Stimulated activated CD4-positive, alpha-beta T cell treated with anti-CD3 and anti-CD28 coated beads, TNF-alpha, amount 100 ng/mL, for 24 hours (primary cell): Measurements from ENCODE around the gene MED31.
"Not testable (repeated sequence)": the region's sequence is repeated elsewhere in the genome, so short reads cannot be mapped to it uniquely, and the experiment has no call there.

Source experiments
- DNase-seq, 3 experiments: peaks; one replicate each; pipeline ENCODE4 v3.0.0-alpha.2; 2020; ENCODE audit warnings: low read depth in 3 of 3

Gene MED31

GRCh38 chr17:6677158-6677831 is 25.9 kb upstream of the MED31 start:
- no peak for DNase-seq

GRCh38 chr17:6676802-6677157 is 25.4 kb upstream of the MED31 start:
- no peak for DNase-seq

- no peak for DNase-seq
Measured at GRCh38 chr17:6675201-6675825, 23.9 kb upstream of the MED31 start.

- DNase-seq = no peak
Measured at GRCh38 chr17:6674586-6674985, 23.2 kb upstream of the MED31 start.

GRCh38 chr17:6671431-6671830 is 20.0 kb upstream of the MED31 start:
- DNase-seq = no peak

- DNase-seq = no peak
Measured at GRCh38 chr17:6670999-6671398, 19.6 kb upstream of the MED31 start.

- no peak for DNase-seq
Measured at GRCh38 chr17:6670571-6670970, 19.2 kb upstream of the MED31 start.

GRCh38 chr17:6669479-6670212 is 18.2 kb upstream of the MED31 start:
- DNase-seq = no peak

GRCh38 chr17:6668727-6669425 is 17.5 kb upstream of the MED31 start:
- no peak for DNase-seq

- DNase-seq = no peak
Measured at GRCh38 chr17:6668219-6668618, 16.8 kb upstream of the MED31 start.

GRCh38 chr17:6667516-6667915 is 16.1 kb upstream of the MED31 start:
- no peak for DNase-seq

- DNase-seq = no peak
Measured at GRCh38 chr17:6666557-6666956, 15.2 kb upstream of the MED31 start.

- peak in 1 of 3 experiments; percentile 37 for DNase-seq
Measured at GRCh38 chr17:6666077-6666521, 14.7 kb upstream of the MED31 start.

- not testable (repeated sequence) for DNase-seq
Measured at GRCh38 chr17:6663200-6663599, 11.8 kb upstream of the MED31 start.

- DNase-seq = no peak
Measured at GRCh38 chr17:6661464-6661848, 10.1 kb upstream of the MED31 start.

- no peak for DNase-seq
Measured at GRCh38 chr17:6660805-6661463, 9.5 kb upstream of the MED31 start.

- DNase-seq = no peak
Measured at GRCh38 chr17:6660101-6660500, 8.7 kb upstream of the MED31 start.

GRCh38 chr17:6658411-6658810 is 7.0 kb upstream of the MED31 start:
- not testable (repeated sequence) for DNase-seq

GRCh38 chr17:6657633-6658287 is 6.4 kb upstream of the MED31 start:
- DNase-seq = no peak

GRCh38 chr17:6656797-6657632 is 5.6 kb upstream of the MED31 start:
- peak; percentile 25 to 50 (median 38) for DNase-seq
